Osteocyte (in vitro differentiated cells): Measurements from ENCODE around the gene C1QTNF8. TPM values are rescaled to one million over a fixed set of nuclear protein-coding genes. Genes with fewer than 3 reads are reported as not detected.

Experiments
- DNase-seq: peaks from one replicate; pipeline ENCODE4 v3.0.0; 2021; ENCODE audit warnings: mixed read lengths; ENCODE audit not compliant: unreplicated experiment; ENCODE audit errors: extremely low spot score
- H3K27ac Mint-ChIP-seq: one replicate; pipeline ENCODE4 v1.8.0; 2021; ENCODE audit warnings: mild to moderate bottlenecking, mixed read lengths; ENCODE audit not compliant: unreplicated experiment
- H3K27me3 Mint-ChIP-seq: one replicate; pipeline ENCODE4 v1.8.0; 2021; ENCODE audit warnings: mixed read lengths; ENCODE audit not compliant: unreplicated experiment
- H3K36me3 Mint-ChIP-seq: one replicate; pipeline ENCODE4 v1.8.0; 2021; ENCODE audit warnings: mixed read lengths; ENCODE audit not compliant: unreplicated experiment
- H3K4me1 Mint-ChIP-seq: one replicate; pipeline ENCODE4 v1.8.0; 2021; ENCODE audit warnings: mixed read lengths; ENCODE audit not compliant: unreplicated experiment
- H3K4me3 Mint-ChIP-seq: one replicate; pipeline ENCODE4 v1.8.0; 2021; ENCODE audit warnings: mild to moderate bottlenecking, moderate library complexity, mixed read lengths; ENCODE audit not compliant: unreplicated experiment
- H3K9me3 Mint-ChIP-seq: one replicate; pipeline ENCODE4 v1.8.0; 2021; ENCODE audit warnings: mixed read lengths; ENCODE audit not compliant: unreplicated experiment
- total RNA-seq: library from RNA; stranded (reverse); gene quantifications from 2 replicates; pipeline ENCODE4 v1.2.1, GENCODE V29; 2021
- TF ChIP-seq, protein P1 (sequence below): fragments of 200-600 bp; sonication (generic); IDR thresholded peaks from 2 replicates; pipeline ENCODE4 v1.5.0; 2021; ENCODE audit warnings: antibody characterized with exemption, mild to moderate bottlenecking, moderate library complexity

C1QTNF8 gene
- total RNA-seq, 1 donor from 2014 or later: not detected

DNA sequence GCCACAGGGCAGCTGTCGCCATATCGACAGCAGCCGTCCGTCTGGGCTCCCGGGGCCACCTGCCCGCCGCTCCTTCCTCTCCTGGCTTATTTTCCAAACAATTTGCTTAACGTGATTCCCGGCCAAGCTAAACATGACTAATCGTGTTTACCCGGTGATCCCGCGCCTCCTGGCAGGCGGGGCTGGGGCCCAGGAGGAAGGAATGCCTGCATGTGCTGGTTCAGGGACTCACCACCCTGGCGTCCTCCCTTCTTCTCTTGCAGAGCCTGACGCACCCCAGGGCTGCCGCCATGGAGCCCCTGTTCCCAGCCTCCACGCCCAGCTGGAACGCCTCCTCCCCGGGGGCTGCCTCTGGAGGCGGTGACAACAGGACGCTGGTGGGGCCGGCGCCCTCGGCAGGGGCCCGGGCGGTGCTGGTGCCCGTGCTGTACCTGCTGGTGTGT lies 17.4 kb downstream of the C1QTNF8 start:
- Mint-ChIP-seq H3K4me1 (peaks cover 7% of the 10 kb centered on the region), H3K27ac (no peak overlapping the region), H3K9me3 (no peaks in the 10 kb centered on the region), H3K4me3 (no peak overlapping the region), H3K36me3 (no peaks in the 10 kb centered on the region), H3K27me3 (peaks cover 8% of the 10 kb centered on the region)
- DNase-seq: no peak
- TF ChIP-seq, protein P1, sequence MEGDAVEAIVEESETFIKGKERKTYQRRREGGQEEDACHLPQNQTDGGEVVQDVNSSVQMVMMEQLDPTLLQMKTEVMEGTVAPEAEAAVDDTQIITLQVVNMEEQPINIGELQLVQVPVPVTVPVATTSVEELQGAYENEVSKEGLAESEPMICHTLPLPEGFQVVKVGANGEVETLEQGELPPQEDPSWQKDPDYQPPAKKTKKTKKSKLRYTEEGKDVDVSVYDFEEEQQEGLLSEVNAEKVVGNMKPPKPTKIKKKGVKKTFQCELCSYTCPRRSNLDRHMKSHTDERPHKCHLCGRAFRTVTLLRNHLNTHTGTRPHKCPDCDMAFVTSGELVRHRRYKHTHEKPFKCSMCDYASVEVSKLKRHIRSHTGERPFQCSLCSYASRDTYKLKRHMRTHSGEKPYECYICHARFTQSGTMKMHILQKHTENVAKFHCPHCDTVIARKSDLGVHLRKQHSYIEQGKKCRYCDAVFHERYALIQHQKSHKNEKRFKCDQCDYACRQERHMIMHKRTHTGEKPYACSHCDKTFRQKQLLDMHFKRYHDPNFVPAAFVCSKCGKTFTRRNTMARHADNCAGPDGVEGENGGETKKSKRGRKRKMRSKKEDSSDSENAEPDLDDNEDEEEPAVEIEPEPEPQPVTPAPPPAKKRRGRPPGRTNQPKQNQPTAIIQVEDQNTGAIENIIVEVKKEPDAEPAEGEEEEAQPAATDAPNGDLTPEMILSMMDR: no peak

GRCh38 chr16:1077877-1078578 lies 18.0 kb downstream of the C1QTNF8 start:
- Mint-ChIP-seq H3K4me1 (peaks cover 7% of the 10 kb centered on the region), H3K27me3 (peaks cover 8% of the 10 kb centered on the region), H3K36me3 (no peaks in the 10 kb centered on the region), H3K27ac (no peak overlapping the region), H3K4me3 (no peak overlapping the region), H3K9me3 (no peaks in the 10 kb centered on the region)
- TF ChIP-seq, protein P1: no peak
- DNase-seq: no peak

- H3K4me3 Mint-ChIP-seq: no peak overlapping the region
- H3K9me3 Mint-ChIP-seq: no peaks in the 10 kb centered on the region
- TF ChIP-seq, protein P1: no peak
Observed at GRCh38 chr16:1076801-1077576, 19.1 kb downstream of the C1QTNF8 start.

DNA sequence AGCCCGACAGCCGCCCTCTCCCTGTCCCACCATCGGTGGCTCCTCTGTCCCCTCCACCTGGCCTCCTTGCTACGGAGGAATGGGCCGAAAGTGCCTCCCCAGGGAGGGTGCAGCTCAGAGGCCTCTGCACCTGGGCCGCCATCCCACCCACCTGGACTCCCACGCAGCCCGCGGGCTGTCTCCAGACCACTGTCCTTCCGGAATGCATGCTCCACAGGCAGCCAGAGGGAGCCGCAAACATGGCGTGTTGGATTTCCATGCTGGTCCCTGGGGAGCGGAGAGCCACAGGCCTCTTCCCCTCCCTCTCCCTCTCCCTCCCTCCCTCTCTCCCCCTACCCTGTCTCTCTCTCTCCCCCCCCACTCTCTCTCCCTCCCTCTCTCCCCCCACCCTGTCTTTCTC lies 20.5 kb downstream of the C1QTNF8 start:
- H3K9me3 Mint-ChIP-seq: no peaks in the 10 kb centered on the region
- H3K27ac Mint-ChIP-seq: no peak overlapping the region
- no peaks in the 10 kb centered on the region for H3K4me1 Mint-ChIP-seq
- TF ChIP-seq, protein P1: no peak
- no peak overlapping the region for H3K4me3 Mint-ChIP-seq
- DNase-seq: no peak
- peaks cover 12% of the 10 kb centered on the region for H3K27me3 Mint-ChIP-seq
- no peaks in the 10 kb centered on the region for H3K36me3 Mint-ChIP-seq

More at GRCh38 chr16:1076801-1077576, 19.1 kb downstream of the C1QTNF8 start:
- no peak overlapping the region for H3K27ac Mint-ChIP-seq
- H3K27me3 Mint-ChIP-seq: peaks cover 10% of the 10 kb centered on the region
- no peaks in the 10 kb centered on the region for H3K36me3 Mint-ChIP-seq
- no peak for DNase-seq
- no peaks in the 10 kb centered on the region for H3K4me1 Mint-ChIP-seq

- no peaks in the 10 kb centered on the region for H3K36me3 Mint-ChIP-seq
- H3K27me3 Mint-ChIP-seq: peaks cover 15% of the 10 kb centered on the region
- H3K9me3 Mint-ChIP-seq: no peaks in the 10 kb centered on the region
- H3K27ac Mint-ChIP-seq: no peak overlapping the region
- peaks cover 2% of the 10 kb centered on the region for H3K4me1 Mint-ChIP-seq
- no peak for DNase-seq
- TF ChIP-seq, protein P1: no peak
- no peak overlapping the region for H3K4me3 Mint-ChIP-seq
Observed at GRCh38 chr16:1074379-1074649, 21.7 kb downstream of the C1QTNF8 start.
